ENCODE results near the gene ETV3.

ETV3 gene

DNA sequence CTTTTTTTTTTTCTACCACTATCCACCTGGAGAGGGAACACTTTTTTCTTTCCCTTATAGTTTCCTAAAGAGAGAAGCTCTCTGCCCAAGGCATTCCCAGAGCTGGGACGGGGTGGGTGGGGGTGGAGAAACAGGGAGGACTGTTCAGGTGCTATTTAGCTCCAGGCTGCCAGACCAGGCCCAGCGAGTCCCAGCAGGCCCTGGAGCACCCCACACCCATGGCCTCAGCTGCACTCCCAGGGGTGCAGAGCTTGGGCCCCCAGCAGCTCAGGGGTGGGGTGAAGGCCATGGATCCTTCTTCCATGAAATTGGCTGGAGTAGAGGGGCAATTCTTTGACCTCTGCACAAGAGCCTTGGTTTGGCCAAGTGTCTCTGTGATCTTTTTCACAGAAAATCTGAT lies 42.6 kb downstream of the ETV3 start:
- no peak for DNase-seq (ENCODE audit: low read depth)
- TF ChIP-seq, protein P1, sequence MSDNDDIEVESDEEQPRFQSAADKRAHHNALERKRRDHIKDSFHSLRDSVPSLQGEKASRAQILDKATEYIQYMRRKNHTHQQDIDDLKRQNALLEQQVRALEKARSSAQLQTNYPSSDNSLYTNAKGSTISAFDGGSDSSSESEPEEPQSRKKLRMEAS (IDR thresholded peaks at IDR 0.05; ENCODE audit: low read depth, low read length), result no peak
- TF ChIP-seq MYC (IDR thresholded peaks at IDR 0.05; ENCODE audit: low read depth, low read length) (no peak), POLR2A (IDR thresholded peaks at IDR 0.05; ENCODE audit: extremely low read depth, insufficient read length) (no peak)
- TF ChIP-seq, protein P2, sequence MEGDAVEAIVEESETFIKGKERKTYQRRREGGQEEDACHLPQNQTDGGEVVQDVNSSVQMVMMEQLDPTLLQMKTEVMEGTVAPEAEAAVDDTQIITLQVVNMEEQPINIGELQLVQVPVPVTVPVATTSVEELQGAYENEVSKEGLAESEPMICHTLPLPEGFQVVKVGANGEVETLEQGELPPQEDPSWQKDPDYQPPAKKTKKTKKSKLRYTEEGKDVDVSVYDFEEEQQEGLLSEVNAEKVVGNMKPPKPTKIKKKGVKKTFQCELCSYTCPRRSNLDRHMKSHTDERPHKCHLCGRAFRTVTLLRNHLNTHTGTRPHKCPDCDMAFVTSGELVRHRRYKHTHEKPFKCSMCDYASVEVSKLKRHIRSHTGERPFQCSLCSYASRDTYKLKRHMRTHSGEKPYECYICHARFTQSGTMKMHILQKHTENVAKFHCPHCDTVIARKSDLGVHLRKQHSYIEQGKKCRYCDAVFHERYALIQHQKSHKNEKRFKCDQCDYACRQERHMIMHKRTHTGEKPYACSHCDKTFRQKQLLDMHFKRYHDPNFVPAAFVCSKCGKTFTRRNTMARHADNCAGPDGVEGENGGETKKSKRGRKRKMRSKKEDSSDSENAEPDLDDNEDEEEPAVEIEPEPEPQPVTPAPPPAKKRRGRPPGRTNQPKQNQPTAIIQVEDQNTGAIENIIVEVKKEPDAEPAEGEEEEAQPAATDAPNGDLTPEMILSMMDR (IDR thresholded peaks at IDR 0.05; ENCODE audit: low read depth, low read length), result no peak
- H3K4me3 ChIP-seq (ENCODE audit: low read depth, low read length), result no peak overlapping the region

DNA sequence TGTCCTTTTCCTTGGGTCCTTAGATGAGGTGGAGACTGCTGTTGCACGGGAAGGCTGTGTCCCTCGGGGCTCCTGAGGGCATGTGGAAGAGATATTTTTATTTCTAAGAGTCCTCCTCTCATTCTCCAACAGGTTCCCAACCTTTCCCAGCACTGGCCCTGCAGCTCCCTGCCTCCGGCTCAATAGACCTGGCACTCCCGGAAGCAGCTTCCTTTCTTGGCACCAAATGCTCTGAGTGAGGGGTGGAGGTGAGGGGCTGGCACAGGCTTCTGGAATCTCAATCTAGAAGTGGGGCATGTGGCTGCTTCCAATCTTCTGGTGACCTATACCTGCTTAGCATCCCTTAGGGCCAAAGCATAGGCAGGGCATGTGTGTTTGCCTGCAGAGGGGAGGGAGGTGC lies 43.1 kb downstream of the ETV3 start:
- no peak for DNase-seq (ENCODE audit: low read depth)
- no peak overlapping the region for H3K4me3 ChIP-seq (ENCODE audit: low read depth, low read length)
- no peak for TF ChIP-seq MYC (IDR thresholded peaks at IDR 0.05; ENCODE audit: low read depth, low read length)

DNA sequence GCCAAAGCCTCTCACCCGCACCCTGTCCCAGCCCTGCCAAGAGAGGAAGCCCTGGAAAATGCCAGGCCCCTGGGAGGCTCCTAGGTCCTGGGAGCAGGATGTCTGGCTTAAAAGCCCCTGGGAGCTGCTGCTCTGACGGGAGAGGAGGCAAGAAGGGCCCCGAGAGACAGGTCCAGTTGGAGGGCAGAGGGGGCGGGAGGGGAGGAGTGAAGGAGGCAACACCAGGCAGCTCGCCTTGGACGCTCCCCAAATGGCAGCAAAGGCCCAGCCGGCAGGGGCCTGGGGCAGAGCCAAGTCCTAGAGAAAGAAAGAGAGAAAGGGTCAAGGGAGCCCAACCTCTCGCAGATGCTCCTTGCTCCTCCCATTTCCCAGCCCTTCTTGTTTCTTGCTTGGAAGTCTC lies 45.4 kb downstream of the ETV3 start:
- DNase-seq (ENCODE audit: low read depth), result no peak
- no peak for TF ChIP-seq MYC (IDR thresholded peaks at IDR 0.05; ENCODE audit: low read depth, low read length)
- TF ChIP-seq, protein P1 (IDR thresholded peaks at IDR 0.05; ENCODE audit: low read depth, low read length), result no peak
- no peak for TF ChIP-seq POLR2A (IDR thresholded peaks at IDR 0.05; ENCODE audit: extremely low read depth, insufficient read length)
- TF ChIP-seq, protein P2 (IDR thresholded peaks at IDR 0.05; ENCODE audit: low read depth, low read length), result no peak
- H3K4me3 ChIP-seq (ENCODE audit: low read depth, low read length), result no peak overlapping the region

DNA sequence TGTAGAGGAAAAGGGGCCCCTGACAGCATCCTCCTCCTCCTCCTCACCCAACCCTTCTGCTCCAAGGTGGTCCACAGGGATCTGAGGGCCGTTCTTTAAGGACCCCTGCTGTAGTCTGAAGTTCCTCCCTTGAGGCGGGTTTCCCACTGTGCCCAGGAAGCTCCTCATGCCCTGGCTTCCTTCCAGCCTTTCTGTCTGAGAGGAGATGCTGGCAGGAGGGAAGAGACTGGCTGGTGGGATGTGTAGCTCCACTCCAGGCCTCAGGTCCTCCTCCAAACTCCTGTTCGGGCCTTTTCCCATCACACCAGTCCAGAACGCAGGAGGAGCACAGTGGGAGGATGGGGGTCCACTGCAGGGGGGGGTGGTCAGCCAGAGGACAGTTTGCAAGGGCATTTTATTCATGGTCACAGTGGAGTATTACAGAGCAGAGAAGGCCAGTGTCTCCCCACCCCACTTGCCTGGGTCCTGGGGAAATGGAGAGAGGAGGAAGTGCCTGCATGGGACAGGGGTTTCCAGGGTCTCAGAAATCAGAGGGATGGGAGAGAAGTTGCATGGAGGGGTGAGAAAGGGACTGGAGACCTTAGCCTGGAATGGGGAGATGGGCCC lies 46.4 kb downstream of the ETV3 start:
- TF ChIP-seq, protein P1 (IDR thresholded peaks at IDR 0.05; ENCODE audit: low read depth, low read length), result no peak
- TF ChIP-seq MYC (IDR thresholded peaks at IDR 0.05; ENCODE audit: low read depth, low read length) (no peak), POLR2A (IDR thresholded peaks at IDR 0.05; ENCODE audit: extremely low read depth, insufficient read length) (no peak)
- no peak for DNase-seq (ENCODE audit: low read depth)
- no peak overlapping the region for H3K4me3 ChIP-seq (ENCODE audit: low read depth, low read length)

DNA sequence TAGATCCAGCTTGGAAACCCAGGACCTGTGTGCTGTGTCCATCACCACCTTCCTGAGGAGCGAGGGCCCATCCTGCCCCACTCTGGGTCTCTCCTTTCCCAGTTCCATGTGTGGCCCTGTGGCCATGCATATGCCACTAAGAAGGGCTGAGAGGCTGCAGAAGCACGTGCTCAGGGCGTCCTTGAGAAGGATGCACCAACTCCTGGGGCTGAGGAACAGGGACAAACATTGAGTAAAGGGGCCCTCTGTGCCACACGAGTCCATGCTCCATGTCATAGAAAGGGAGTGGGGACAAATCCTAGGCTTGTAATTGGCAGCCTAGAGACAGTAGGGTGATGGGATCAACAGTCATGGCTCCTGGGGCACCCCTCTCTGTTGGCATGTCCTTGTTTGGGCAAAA lies 47.0 kb downstream of the ETV3 start:
- H3K4me3 ChIP-seq (ENCODE audit: low read depth, low read length), result no peak overlapping the region
- TF ChIP-seq POLR2A (IDR thresholded peaks at IDR 0.05; ENCODE audit: extremely low read depth, insufficient read length) (no peak), MYC (IDR thresholded peaks at IDR 0.05; ENCODE audit: low read depth, low read length) (no peak)
- TF ChIP-seq, protein P2 (IDR thresholded peaks at IDR 0.05; ENCODE audit: low read depth, low read length), result no peak
- TF ChIP-seq, protein P1 (IDR thresholded peaks at IDR 0.05; ENCODE audit: low read depth, low read length), result no peak
- DNase-seq (ENCODE audit: low read depth), result no peak

DNA sequence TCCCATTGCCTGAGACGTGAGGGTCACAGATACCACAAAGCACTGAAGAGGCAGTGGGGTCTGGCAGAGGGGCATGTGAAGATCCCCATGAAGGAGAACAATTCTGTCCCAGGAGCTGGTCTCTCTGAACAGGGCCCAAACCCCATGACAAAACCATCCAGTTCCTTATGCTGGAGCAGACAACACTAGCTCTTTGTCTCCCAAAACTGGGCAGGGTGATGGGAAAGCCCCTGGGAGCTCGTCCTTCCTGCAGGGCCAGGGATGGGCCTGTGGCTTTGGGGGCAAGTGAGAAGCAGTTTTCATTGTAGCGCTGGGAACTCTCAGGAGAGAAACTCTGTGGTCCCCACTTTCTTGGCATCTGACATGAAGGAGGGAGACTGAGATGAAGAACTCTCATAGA lies 47.4 kb downstream of the ETV3 start:
- H3K4me3 ChIP-seq (ENCODE audit: low read depth, low read length), result no peak overlapping the region
- no peak for DNase-seq (ENCODE audit: low read depth)
- TF ChIP-seq, protein P2 (IDR thresholded peaks at IDR 0.05; ENCODE audit: low read depth, low read length), result no peak
- TF ChIP-seq, protein P1 (IDR thresholded peaks at IDR 0.05; ENCODE audit: low read depth, low read length), result no peak
- TF ChIP-seq POLR2A (IDR thresholded peaks at IDR 0.05; ENCODE audit: extremely low read depth, insufficient read length) (no peak), MYC (IDR thresholded peaks at IDR 0.05; ENCODE audit: low read depth, low read length) (no peak)

Measured in NB4 (cell line).